HepG2 (cell line): ENCODE results near the gene KRTAP12-2. TPM values are rescaled to one million over a fixed set of nuclear protein-coding genes. Genes with fewer than 3 reads are reported as not detected.

Source experiments
- ATAC-seq: fragments of 200-7000 bp; cut with Tn5 transposase; 3 replicates; pipeline ENCODE4 v1.9.1; 2020; ENCODE audit warnings: mild to moderate bottlenecking, moderate library complexity
- BruUV-seq: library from RNA; stranded (reverse); fragments of 400-500 nt; replicated peaks from 2 replicates; lab custom pipeline; 2021; lab: Mats Ljungman, UMichigan
- CTCF ChIA-PET: fragments of 300-600 bp; formaldehyde crosslinking; extraction: SDS; loops from one replicate; lab custom pipeline; 2021; ENCODE audit warnings: low total read pairs, inconsistent platforms, low intra/inter-chr PET ratio; lab: Yijun Ruan, JAX
- POLR2A ChIA-PET: fragments of 350-600 bp; sonication (Branson Sonifier 250); formaldehyde crosslinking; loops from one replicate; lab custom pipeline; 2020; ENCODE audit warnings: antibody characterized with exemption, inconsistent platforms; lab: Yijun Ruan, JAX
- DNase-seq: peaks from one replicate; pipeline ENCODE4 v3.0.0-alpha.2; 2015; ENCODE audit warnings: low spot score
- FAIRE-seq: peaks from 3 replicates; lab custom pipeline; 2011; peaks lifted over from hg19 to GRCh38; lab: Jason Lieb, UNC
- H2AFZ ChIP-seq: one replicate; pipeline ENCODE4 v1.6.1; 2011; ENCODE audit warnings: low read length, inconsistent platforms
- H3K27ac ChIP-seq: fragments of 300-600 bp; 3 replicates; pipeline ENCODE4 v1.8.0; 2011; ENCODE audit warnings: mixed run types, mild to moderate bottlenecking, mixed read lengths, low read length, inconsistent platforms; ENCODE audit not compliant: insufficient read depth; ENCODE audit errors: extremely low read length
- H3K27me3 ChIP-seq, 2 experiments: fragments of 200-600 bp in 1 of 2; 2 replicates in 1 of 2; 3 replicates in 1 of 2; pipeline versions ENCODE4 v1.6.0 to v1.8.0; 2011; ENCODE audit warnings: low read length in 2 of 2, mild to moderate bottlenecking in 2 of 2, moderate library complexity in 2 of 2, inconsistent platforms in 1 of 2; ENCODE audit not compliant: insufficient read depth in 2 of 2, control insufficient read depth in 1 of 2
- H3K36me3 ChIP-seq, 2 experiments: fragments of 200-600 bp in 1 of 2; replicated peaks in 1 of 2; 2 replicates in 1 of 2; 3 replicates in 1 of 2; pipeline versions ENCODE4 v1.5.1 to v1.8.0; 2011; ENCODE audit warnings: low read length in 2 of 2, inconsistent platforms in 1 of 2; ENCODE audit not compliant: insufficient read depth in 2 of 2, control insufficient read depth in 1 of 2
- H3K4me1 ChIP-seq: 2 replicates; pipeline ENCODE4 v1.5.1; 2012; ENCODE audit warnings: low read length, inconsistent platforms; ENCODE audit not compliant: insufficient read depth
- H3K4me2 ChIP-seq: 2 replicates; pipeline ENCODE4 v1.6.0; 2011; ENCODE audit warnings: low read depth, low read length, inconsistent platforms
- H3K4me3 ChIP-seq, 3 experiments: fragments of 200-600 bp in 1 of 3; sonication (generic), shearing (Covaris generic) in 1 of 3; replicated peaks in 1 of 3; 2 replicates each; pipeline ENCODE4 v1.5.1; 2011 to 2016; ENCODE audit warnings: low read length in 3 of 3, inconsistent platforms in 2 of 3, low read depth in 2 of 3, mild to moderate bottlenecking in 2 of 3, control low read depth in 1 of 3, mixed read lengths in 1 of 3; ENCODE audit not compliant: insufficient read depth in 1 of 3
- H3K79me2 ChIP-seq: one replicate; pipeline ENCODE4 v1.6.1; 2011; ENCODE audit warnings: low read length, inconsistent platforms; ENCODE audit not compliant: insufficient read depth
- H3K9ac ChIP-seq: 2 replicates; pipeline ENCODE4 v1.6.0; 2011; ENCODE audit warnings: mild to moderate bottlenecking, low read depth, low read length, inconsistent platforms; ENCODE audit not compliant: insufficient read depth
- H3K9me3 ChIP-seq: 2 replicates; pipeline ENCODE4 v1.5.1; 2012; ENCODE audit warnings: mild to moderate bottlenecking, low read length
- H4K20me1 ChIP-seq: 2 replicates; pipeline ENCODE4 v1.6.0; 2011; ENCODE audit warnings: inconsistent platforms, mild to moderate bottlenecking, low read length, moderate library complexity; ENCODE audit not compliant: insufficient read depth
- MNT ChIP-seq: fragments of 450-650 bp; IDR thresholded peaks from 2 replicates; pipeline ENCODE4 v1.6.1; 2016
- MYPOP ChIP-seq: sonication (generic); formaldehyde crosslinking; IDR thresholded peaks from 2 replicates; pipeline ENCODE4 v1.8.1; 2023; ENCODE audit warnings: mild to moderate bottlenecking, moderate library complexity, missing genetic modification reagents
- SCMH1 ChIP-seq: sonication (generic); formaldehyde crosslinking; IDR thresholded peaks from 2 replicates; pipeline ENCODE4 v1.9.0; 2021; ENCODE audit warnings: missing genetic modification reagents, mild to moderate bottlenecking, borderline replicate concordance
- ZFP36 ChIP-seq: fragments of 150-350 bp; IDR thresholded peaks from 2 replicates; pipeline ENCODE4 v1.6.1; 2018; ENCODE audit warnings: borderline replicate concordance, low read length, low read depth; ENCODE audit not compliant: partially characterized antibody
- ZNF383 ChIP-seq: sonication (generic); formaldehyde crosslinking; IDR thresholded peaks from 2 replicates; pipeline ENCODE4 v1.4.0; 2020; ENCODE audit warnings: missing genetic modification reagents, mild to moderate bottlenecking, borderline replicate concordance
- ZNF569 ChIP-seq: sonication (generic); formaldehyde crosslinking; IDR thresholded peaks from 2 replicates; pipeline ENCODE4 v1.5.0; 2020; ENCODE audit warnings: mild to moderate bottlenecking, missing genetic modification reagents, moderate library complexity, borderline replicate concordance
- WGBS: methylation state at CpG from one replicate; pipeline ENCODE4 v1.1.6; 2017; ENCODE audit warnings: low lambda C conversion rate; 5-methylcytosine and 5-hydroxymethylcytosine counted together
- in situ Hi-C: cut with HindIII; loops from 2 replicates; pipeline ENCODE4 v1.10.0; 2017; ENCODE audit warnings: low pct_unique_long_range_greater_than_20kb; ENCODE audit not compliant: extremely low pct_ligation_motif_present
- intact Hi-C: fragments of 100-400 bp; cut with micrococcal nuclease; formaldehyde crosslinking; loops from one replicate; pipeline ENCODE4 v1.10.0; 2022; ENCODE audit not compliant: unreplicated experiment
- polyA plus RNA-seq, 8 experiments: library from polyadenylated mRNA; depleted of rRNA in 3 of 8; stranded (reverse) in 7 of 8; unstranded in 1 of 8; fragments of >200 nt; fragmentation: Illumina TruSeq in 4 of 8; extraction: Trizol in 4 of 8; gene quantifications; 2 replicates each; pipeline versions ENCODE4 v1.2.1 to v1.2.3, GENCODE V29; 2011 to 2016; ENCODE audit warnings: low read depth in 4 of 8, missing spikeins in 1 of 8, mixed read lengths in 1 of 8; ENCODE audit not compliant: insufficient read depth in 1 of 8
- total RNA-seq, 5 experiments: library from RNA; depleted of rRNA; stranded (reverse); fragments of >200 nt; fragmentation: Illumina TruSeq; extraction: Trizol; gene quantifications; 2 replicates each; pipeline ENCODE4 v1.2.3, GENCODE V29; 2016; ENCODE audit warnings: low read depth in 1 of 5
- TF ChIP-seq, protein P1 (sequence below): sonication (generic); formaldehyde crosslinking; conservative IDR thresholded peaks from 2 replicates; pipeline ENCODE4 v1.4.0; 2020; ENCODE audit warnings: missing genetic modification reagents

The KRTAP12-2 gene
- total and polyA plus RNA-seq, 2 of the 13 experiments (the other 11 are each of a cell fraction or from before 2014, with no cell fraction given), result not detected

DNA sequence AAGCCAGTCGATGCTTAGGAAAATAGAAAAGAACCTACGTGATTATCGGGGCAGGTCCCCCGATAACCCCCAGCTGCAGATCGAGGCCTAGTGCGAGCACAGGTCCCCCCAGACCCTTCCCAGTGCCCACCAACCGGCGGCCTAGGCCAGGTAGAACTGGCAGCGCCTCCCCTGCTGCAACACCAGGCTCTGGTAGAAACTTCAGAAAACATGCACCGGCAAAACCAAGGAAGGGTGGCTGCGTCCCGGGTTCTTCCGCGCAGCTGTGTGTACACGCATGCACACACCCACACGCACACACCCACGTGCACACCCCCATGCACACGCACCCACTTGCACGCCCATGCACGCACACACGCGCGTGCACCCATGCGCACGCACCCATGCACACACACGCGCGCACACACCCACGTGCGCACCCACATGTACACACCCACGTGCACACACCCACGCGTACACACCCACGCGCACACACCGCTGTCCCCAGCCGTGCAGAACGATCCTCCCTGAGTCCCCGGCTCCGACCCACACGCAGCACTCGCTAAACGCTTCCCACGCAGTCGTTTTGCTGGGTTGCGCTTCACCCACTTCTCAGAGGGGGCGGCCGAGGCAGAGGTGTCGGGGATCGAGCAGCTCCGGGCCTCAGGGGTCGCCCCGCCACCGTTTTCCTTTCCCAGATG lies 39.4 kb upstream of the KRTAP12-2 start:
- BruUV-seq, result no TSS peak
- Histone ChIP-seq H3K4me1 (peaks cover 36% of the 10 kb centered on the region), H4K20me1 (no peaks in the 10 kb centered on the region), H3K9me3 (no peaks in the 10 kb centered on the region), H3K79me2 (no peaks in the 10 kb centered on the region), H3K4me2 (no peak overlapping the region), H2AFZ (no peak overlapping the region), H3K36me3 (no peaks in the 10 kb centered on the region), H3K27ac (no peak overlapping the region), H3K4me3 (no peak overlapping the region), H3K9ac (no peak overlapping the region), H3K27me3 (peaks cover 8 to 51% of the 10 kb centered on the region in 2 experiments)
- no peak for FAIRE-seq
- no peak for ATAC-seq
- ChIA-PET POLR2A (no interaction called here), CTCF (no interaction called here)
- TF ChIP-seq ZNF569 (CRISPR knock-in tag) (no peak), MNT (peak; percentile 50), MYPOP (CRISPR knock-in tag) (no peak), ZNF383 (CRISPR knock-in tag) (no peak), ZFP36 (no peak), SCMH1 (no peak)
- TF ChIP-seq, protein P1, sequence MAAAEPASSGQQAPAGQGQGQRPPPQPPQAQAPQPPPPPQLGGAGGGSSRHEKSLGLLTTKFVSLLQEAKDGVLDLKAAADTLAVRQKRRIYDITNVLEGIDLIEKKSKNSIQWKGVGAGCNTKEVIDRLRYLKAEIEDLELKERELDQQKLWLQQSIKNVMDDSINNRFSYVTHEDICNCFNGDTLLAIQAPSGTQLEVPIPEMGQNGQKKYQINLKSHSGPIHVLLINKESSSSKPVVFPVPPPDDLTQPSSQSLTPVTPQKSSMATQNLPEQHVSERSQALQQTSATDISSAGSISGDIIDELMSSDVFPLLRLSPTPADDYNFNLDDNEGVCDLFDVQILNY, result no peak
- DNase-seq, result no peak
- intact Hi-C loops, result no loop called here
- in situ Hi-C loops, result no loop called here
- WGBS, result 75% methylated on average over 46 of the region's 54 CpGs
